ENCODE data around the gene ABTB2.

The ABTB2 gene

GRCh38 chr11:34146411-34146810 lies 211.4 kb downstream of the ABTB2 start:
- ATAC-seq (ENCODE audit: insufficient read depth, low read depth) (no peak), DNase-seq (no peak)
- Histone ChIP-seq H3K36me3 (ENCODE audit: insufficient read depth, low read length) (peaks cover 91% of the 10 kb centered on the region), H3K27me3 (ENCODE audit: insufficient read depth, low read length, poor library complexity) (no peaks in the 10 kb centered on the region), H3K9me3 (ENCODE audit: insufficient read depth, low read length, severe bottlenecking) (no peaks in the 10 kb centered on the region), H2AFZ (ENCODE audit: low read depth, low read length) (no peak overlapping the region), H3K27ac (ENCODE audit: low read length) (no peak overlapping the region), H3K4me2 (ENCODE audit: insufficient read depth, low read length) (no peak overlapping the region), H3K4me1 (ENCODE audit: insufficient read depth, low read length) (no peaks in the 10 kb centered on the region), H3K4me3 (ENCODE audit: low read depth in 1 of 2, low read length in 2 of 2) (no peak overlapping the region), H3K79me2 (ENCODE audit: insufficient read depth, low read length) (no peaks in the 10 kb centered on the region), H3K9ac (ENCODE audit: low read depth, low read length) (no peak overlapping the region), H4K20me1 (ENCODE audit: insufficient read depth, low read length) (0 out of 2 replicates have a peak, but pooled peaks cover 9% of the 10 kb centered on the region)
- TF ChIP-seq CTCF (IDR thresholded peaks at IDR 0.05; ENCODE audit: borderline replicate concordance, extremely low read depth, low read length, poor library complexity, severe bottlenecking) (no peak), EZH2 (IDR thresholded peaks at IDR 0.05; ENCODE audit: borderline replicate concordance, low read depth, low read length, severe bottlenecking) (no peak)

- TF ChIP-seq CTCF (IDR thresholded peaks at IDR 0.05; ENCODE audit: borderline replicate concordance, extremely low read depth, low read length, poor library complexity, severe bottlenecking) (no peak), EZH2 (IDR thresholded peaks at IDR 0.05; ENCODE audit: borderline replicate concordance, low read depth, low read length, severe bottlenecking) (no peak)
- no peak overlapping the region for H3K4me3 ChIP-seq (ENCODE audit: low read depth in 1 of 2, low read length in 2 of 2)
- H3K9ac ChIP-seq (ENCODE audit: low read depth, low read length), result no peak overlapping the region
- H3K9me3 ChIP-seq (ENCODE audit: insufficient read depth, low read length, severe bottlenecking), result no peaks in the 10 kb centered on the region
- ATAC-seq (ENCODE audit: insufficient read depth, low read depth) (no peak), DNase-seq (no peak)
- peaks cover 96% of the 10 kb centered on the region for H3K36me3 ChIP-seq (ENCODE audit: insufficient read depth, low read length)
- H3K4me2 ChIP-seq (ENCODE audit: insufficient read depth, low read length), result no peak overlapping the region
- H3K79me2 ChIP-seq (ENCODE audit: insufficient read depth, low read length), result no peaks in the 10 kb centered on the region
- no peaks in the 10 kb centered on the region for H3K27me3 ChIP-seq (ENCODE audit: insufficient read depth, low read length, poor library complexity)
- no peaks in the 10 kb centered on the region for H3K4me1 ChIP-seq (ENCODE audit: insufficient read depth, low read length)
- H3K27ac ChIP-seq (ENCODE audit: low read length), result no peak overlapping the region
- 0 out of 2 replicates have a peak, but pooled peaks cover 9% of the 10 kb centered on the region for H4K20me1 ChIP-seq (ENCODE audit: insufficient read depth, low read length)
- H2AFZ ChIP-seq (ENCODE audit: low read depth, low read length), result no peak overlapping the region
These were observed 211.9 kb downstream of the ABTB2 start for GRCh38 chr11:34145847-34146381.

DNA sequence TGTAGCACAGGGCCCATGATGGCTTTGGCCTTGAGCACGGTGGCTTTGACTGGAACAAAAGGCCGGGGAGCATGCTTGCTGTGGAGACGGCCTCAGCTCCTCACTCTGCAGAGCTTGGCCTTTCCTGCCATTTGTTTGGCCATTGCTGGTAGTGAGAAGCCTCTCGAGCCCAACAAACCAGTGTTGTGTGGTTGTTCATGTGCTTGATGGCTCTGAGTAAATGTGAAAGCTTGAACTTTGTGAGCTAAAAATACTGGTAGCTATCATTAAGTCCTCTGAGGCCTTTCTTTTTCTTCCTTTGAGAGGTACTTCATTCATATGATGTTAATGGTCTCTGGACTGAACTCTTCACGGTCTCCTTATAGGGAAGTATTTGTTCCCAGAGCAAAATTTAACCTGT lies 212.7 kb downstream of the ABTB2 start:
- H3K4me1 ChIP-seq (ENCODE audit: insufficient read depth, low read length), result no peaks in the 10 kb centered on the region
- H3K9me3 ChIP-seq (ENCODE audit: insufficient read depth, low read length, severe bottlenecking), result no peaks in the 10 kb centered on the region
- ATAC-seq (ENCODE audit: insufficient read depth, low read depth) (no peak), DNase-seq (no peak)
- H3K79me2 ChIP-seq (ENCODE audit: insufficient read depth, low read length), result no peaks in the 10 kb centered on the region
- no peak overlapping the region for H3K27ac ChIP-seq (ENCODE audit: low read length)
- 0 out of 2 replicates have a peak, but pooled peaks cover 5% of the 10 kb centered on the region for H4K20me1 ChIP-seq (ENCODE audit: insufficient read depth, low read length)
- no peaks in the 10 kb centered on the region for H3K27me3 ChIP-seq (ENCODE audit: insufficient read depth, low read length, poor library complexity)
- H2AFZ ChIP-seq (ENCODE audit: low read depth, low read length), result no peak overlapping the region
- no peak overlapping the region for H3K9ac ChIP-seq (ENCODE audit: low read depth, low read length)
- TF ChIP-seq CTCF (IDR thresholded peaks at IDR 0.05; ENCODE audit: borderline replicate concordance, extremely low read depth, low read length, poor library complexity, severe bottlenecking), result no peak
- no peak for TF ChIP-seq EZH2 (IDR thresholded peaks at IDR 0.05; ENCODE audit: borderline replicate concordance, low read depth, low read length, severe bottlenecking)
- peaks cover 97% of the 10 kb centered on the region for H3K36me3 ChIP-seq (ENCODE audit: insufficient read depth, low read length)
- no peak overlapping the region for H3K4me2 ChIP-seq (ENCODE audit: insufficient read depth, low read length)
- no peak overlapping the region for H3K4me3 ChIP-seq (ENCODE audit: low read depth in 1 of 2, low read length in 2 of 2)

Data from DND-41 (cell line).